GM12878 (cell line): ENCODE data around the gene CIB4. TPM values are rescaled to one million over a fixed set of nuclear protein-coding genes. Genes with fewer than 3 reads are reported as not detected.

Source experiments
- ATAC-seq: fragments of 200-7000 bp; cut with Tn5 transposase; 3 replicates; pipeline ENCODE4 v1.9.1; 2020; ENCODE audit warnings: mild to moderate bottlenecking, moderate library complexity
- BruUV-seq: library from RNA; stranded (reverse); fragments of 400-500 nt; replicated peaks from 2 replicates; lab custom pipeline; 2021; lab: Mats Ljungman, UMichigan
- CTCF ChIA-PET: fragments of 300-600 bp; sonication (Branson Sonifier 250); formaldehyde crosslinking; extraction: SDS; loops from one replicate; lab custom pipeline; 2021; ENCODE audit warnings: inconsistent platforms; lab: Yijun Ruan, JAX
- POLR2A ChIA-PET: fragments of 350-600 bp; formaldehyde crosslinking; extraction: SDS; loops from one replicate; lab custom pipeline; 2021; ENCODE audit warnings: inconsistent platforms; lab: Charles Lee
- RAD21 ChIA-PET: fragments of 300-600 bp; sonication (Branson Sonifier 250); formaldehyde crosslinking; loops from one replicate; lab custom pipeline; 2023; ENCODE audit warnings: antibody characterized with exemption; ENCODE audit not compliant: unreplicated experiment; lab: Charles Lee
- SMC1A ChIA-PET: fragments of 300-600 bp; sonication (Branson Sonifier 250); formaldehyde crosslinking; loops from one replicate; lab custom pipeline; 2023; ENCODE audit not compliant: unreplicated experiment, uncharacterized antibody; lab: Charles Lee
- DNase-seq: peaks from one replicate; pipeline ENCODE4 v3.0.0-alpha.2; 2011; ENCODE audit warnings: low read depth, low spot score
- FAIRE-seq: peaks from 3 replicates; lab custom pipeline; 2011; peaks lifted over from hg19 to GRCh38; lab: Jason Lieb, UNC
- H2AFZ ChIP-seq: 2 replicates; pipeline ENCODE4 v1.6.0; 2011; ENCODE audit warnings: low read depth, low read length, control low read depth; ENCODE audit not compliant: control insufficient read depth
- H3K27ac ChIP-seq: 2 replicates; pipeline ENCODE4 v1.5.1; 2011; ENCODE audit warnings: control low read depth; ENCODE audit not compliant: control insufficient read depth, insufficient read depth
- H3K27me3 ChIP-seq, 2 experiments: replicated peaks in 1 of 2; 2 replicates each; pipeline versions ENCODE4 v1.6.0 to v1.6.1; 2011; ENCODE audit warnings: low read length in 1 of 2; ENCODE audit not compliant: control insufficient read depth in 2 of 2, insufficient read depth in 2 of 2
- H3K36me3 ChIP-seq, 2 experiments: 2 replicates each; pipeline ENCODE4 v1.5.1; 2011; ENCODE audit warnings: low read length in 1 of 2; ENCODE audit not compliant: control insufficient read depth in 2 of 2, insufficient read depth in 2 of 2
- H3K4me1 ChIP-seq: 2 replicates; pipeline ENCODE4 v1.6.1; 2011; ENCODE audit warnings: mild to moderate bottlenecking, low read length, moderate library complexity, mixed read lengths; ENCODE audit not compliant: control insufficient read depth, insufficient read depth
- H3K4me2 ChIP-seq: 2 replicates; pipeline ENCODE4 v1.6.0; 2011; ENCODE audit warnings: control low read depth; ENCODE audit not compliant: control insufficient read depth, insufficient read depth
- H3K4me3 ChIP-seq: fragments of 200-600 bp; sonication (generic); 2 replicates; pipeline ENCODE4 v1.5.1; 2016
- H3K79me2 ChIP-seq: 2 replicates; pipeline ENCODE4 v1.6.0; 2011; ENCODE audit warnings: low read length; ENCODE audit not compliant: control insufficient read depth, insufficient read depth
- H3K9ac ChIP-seq: 2 replicates; pipeline ENCODE4 v1.8.0; 2011; ENCODE audit warnings: low read length, control low read depth, mixed read lengths; ENCODE audit not compliant: control insufficient read depth, insufficient read depth
- H3K9me3 ChIP-seq: replicated peaks from 3 replicates; pipeline ENCODE4 v1.5.1; 2011; ENCODE audit warnings: mild to moderate bottlenecking, low read length; ENCODE audit not compliant: control insufficient read depth, insufficient read depth
- H4K20me1 ChIP-seq: 2 replicates; pipeline ENCODE4 v1.6.0; 2011; ENCODE audit not compliant: control insufficient read depth, insufficient read depth
- BCL3 ChIP-seq: IDR thresholded peaks from 2 replicates; pipeline ENCODE4 v1.6.1; 2011; ENCODE audit warnings: borderline replicate concordance, low read depth, mild to moderate bottlenecking, moderate library complexity, low read length; ENCODE audit not compliant: insufficient read depth, poor library complexity, severe bottlenecking
- CEBPB ChIP-seq, 2 experiments: fragments of 150-350 bp in 1 of 2; IDR thresholded peaks; 2 replicates each; pipeline ENCODE4 v1.6.1; 2012 to 2014; ENCODE audit warnings: low read depth in 2 of 2, low read length in 2 of 2, borderline replicate concordance in 1 of 2, inconsistent platforms in 1 of 2
- CHD1 ChIP-seq: IDR thresholded peaks from 2 replicates; pipeline ENCODE4 v1.6.1; 2012; ENCODE audit warnings: low read depth, low read length, improper control_type of control experiment
- ETV6 ChIP-seq, 2 experiments: fragments of 450-650 bp in 1 of 2; IDR thresholded peaks in 1 of 2; conservative IDR thresholded peaks in 1 of 2; 2 replicates each; pipeline ENCODE4 v1.6.1; 2014; ENCODE audit warnings: antibody characterized with exemption in 1 of 2, borderline replicate concordance in 1 of 2, low read depth in 1 of 2, mild to moderate bottlenecking in 1 of 2, moderate library complexity in 1 of 2
- IRF4 ChIP-seq: IDR thresholded peaks from 2 replicates; pipeline ENCODE4 v1.6.1; 2011; ENCODE audit warnings: low read depth, low read length
- JUND ChIP-seq: IDR thresholded peaks from 2 replicates; pipeline ENCODE4 v1.6.1; 2012; ENCODE audit warnings: low read depth, mild to moderate bottlenecking, low read length, improper control_type of control experiment, moderate library complexity
- KDM1A ChIP-seq: fragments of 200-600 bp; sonication (generic); IDR thresholded peaks from 2 replicates; pipeline ENCODE4 v1.6.1; 2016; ENCODE audit warnings: borderline replicate concordance
- NFXL1 ChIP-seq: fragments of 450-650 bp; IDR thresholded peaks from 2 replicates; pipeline ENCODE4 v1.6.1; 2017; ENCODE audit warnings: antibody characterized with exemption, mild to moderate bottlenecking, borderline replicate concordance
- NKRF ChIP-seq: fragments of 450-650 bp; conservative IDR thresholded peaks from 2 replicates; pipeline ENCODE4 v1.6.1; 2017; ENCODE audit warnings: mild to moderate bottlenecking, moderate library complexity
- NRF1 ChIP-seq: conservative IDR thresholded peaks from 2 replicates; pipeline ENCODE4 v1.6.1; 2011; ENCODE audit warnings: mild to moderate bottlenecking, low read depth, low read length, improper control_type of control experiment
- PAX5 ChIP-seq: IDR thresholded peaks from 2 replicates; pipeline ENCODE4 v1.6.1; 2011; ENCODE audit warnings: low read depth, low read length, borderline replicate concordance
- RAD51 ChIP-seq: fragments of 450-650 bp; IDR thresholded peaks from 2 replicates; pipeline ENCODE4 v1.6.1; 2016; ENCODE audit warnings: moderate library complexity, mild to moderate bottlenecking, inconsistent platforms
- SMAD1 ChIP-seq: fragments of 450-650 bp; IDR thresholded peaks from 2 replicates; pipeline ENCODE4 v1.6.1; 2018; ENCODE audit warnings: mild to moderate bottlenecking, low read depth; ENCODE audit not compliant: partially characterized antibody
- SMARCA5 ChIP-seq: fragments of 450-650 bp; IDR thresholded peaks from 2 replicates; pipeline ENCODE4 v1.6.1; 2017; ENCODE audit warnings: mild to moderate bottlenecking
- USF1 ChIP-seq: IDR thresholded peaks from 2 replicates; pipeline ENCODE4 v1.6.1; 2011; ENCODE audit warnings: borderline replicate concordance, low read depth, mild to moderate bottlenecking, moderate library complexity, mixed read lengths, low read length; ENCODE audit not compliant: insufficient read depth; ENCODE audit errors: extremely low read length
- ZNF274 ChIP-seq: IDR thresholded peaks from one replicate; pipeline ENCODE4 v1.8.0; 2011; ENCODE audit not compliant: insufficient read length, insufficient read depth
- WGBS: methylation state at CpG from one replicate; pipeline ENCODE4 v1.1.6; 2016; ENCODE audit warnings: low lambda C conversion rate; ENCODE audit not compliant: insufficient replicate concordance, insufficient coverage; ENCODE audit errors: missing lambda C conversion rate; 5-methylcytosine and 5-hydroxymethylcytosine counted together
- in situ Hi-C: fragments of 300-500 bp; cut with MboI; formaldehyde crosslinking; loops from 9 replicates; pipeline ENCODE4 v1.14.3; 2018; ENCODE audit warnings: mixed read lengths
- intact Hi-C: fragments of 100-400 bp; cut with micrococcal nuclease; formaldehyde crosslinking; loops from one replicate; pipeline ENCODE4 v1.14.2; 2022; ENCODE audit not compliant: unreplicated experiment
- polyA plus RNA-seq, 11 experiments: library from polyadenylated mRNA; depleted of rRNA in 4 of 11; unstranded in 6 of 11; stranded (reverse) in 5 of 11; fragments of >200 nt; fragmentation: Nextera tagmentation in 4 of 11; fragmentation: Illumina TruSeq in 1 of 11; extraction: Ambion mirVana in 4 of 11; extraction: Trizol in 1 of 11; gene quantifications; 1 replicate in 1 of 11; 2 replicates in 10 of 11; pipeline versions ENCODE4 v1.2.1 to v1.2.3, GENCODE V29; 2011 to 2016; ENCODE audit warnings: inconsistent platforms in 2 of 11, missing spikeins in 2 of 11, low read depth in 1 of 11
- total RNA-seq, 4 experiments: library from RNA; depleted of rRNA in 3 of 4; stranded (reverse); fragments of >200 nt in 3 of 4; fragmentation: Illumina TruSeq in 1 of 4; extraction: Trizol in 1 of 4; gene quantifications; 2 replicates each; pipeline versions ENCODE4 v1.2.1 to v1.2.3, GENCODE V29; 2013 to 2021

The CIB4 gene
- total and polyA plus RNA-seq, 10 of the 15 experiments (the other 5 are each of a cell fraction or from before 2014, with no cell fraction given): not detected

GRCh38 chr2:26666671-26667070 is 25.5 kb upstream of the CIB4 start:
- RAD21 ChIA-PET: no interaction called here
- intact Hi-C loops: no loop called here
- no peak for ATAC-seq
- no peaks in the 10 kb centered on the region for H3K79me2 ChIP-seq
- H4K20me1 ChIP-seq: no peaks in the 10 kb centered on the region
- H3K36me3 ChIP-seq: no peaks in the 10 kb centered on the region
- TF ChIP-seq CHD1 (no peak), SMAD1 (no peak), USF1 (no peak), NFXL1 (no peak), PAX5 (no peak), NRF1 (no peak), ZNF274 (no peak), NKRF (no peak), IRF4 (no peak), KDM1A (no peak), RAD51 (no peak), BCL3 (no peak), SMARCA5 (no peak), JUND (no peak), CEBPB (IDR thresholded peaks at IDR 0.05; ENCODE audit: borderline replicate concordance in 1 of 2, low read depth in 2 of 2, low read length in 2 of 2) (no peak), ETV6 (conservative IDR thresholded peaks at IDR 0.05 in 1 of 2, IDR thresholded peaks at IDR 0.05 in 1 of 2; ENCODE audit: borderline replicate concordance in 1 of 2, low read depth in 1 of 2) (no peak)
- TF ChIP-seq, all 136 proteins: peak for 0
- ChIA-PET CTCF (no interaction called here), SMC1A (no interaction called here), POLR2A (no interaction called here)
- WGBS: 29% methylated on average over 2 of the region's 2 CpGs
- no peak overlapping the region for H3K9ac ChIP-seq
- H3K4me3 ChIP-seq: no peak overlapping the region
- H3K9me3 ChIP-seq: no peaks in the 10 kb centered on the region
- H3K27ac ChIP-seq: no peak overlapping the region
- FAIRE-seq (no peak), DNase-seq (no peak)
- no peak overlapping the region for H3K4me2 ChIP-seq
- in situ Hi-C loops: no loop called here
- BruUV-seq: no TSS peak
- H2AFZ ChIP-seq: no peak overlapping the region
- H3K4me1 ChIP-seq: no peaks in the 10 kb centered on the region
- H3K27me3 ChIP-seq: no peaks in the 10 kb centered on the region; a peak in 2 of 4 replicates
